ENCODE data around the gene MID2.

- no peak for TF ChIP-seq CTCF (conservative IDR thresholded peaks at IDR 0.05 in 1 of 2, IDR thresholded peaks at IDR 0.05 in 1 of 2; ENCODE audit: low read depth in 1 of 2, low read length in 2 of 2)
- TF ChIP-seq EZH2 (IDR thresholded peaks at IDR 0.05; ENCODE audit: low read length, missing control alignments), result no peak
Observed at GRCh38 chrX:107970073-107970472, 144.4 kb downstream of the MID2 start.

Measured in fibroblast of lung (primary cell).